ENCODE measurements around the gene LPP. TPM values are rescaled to one million over a fixed set of nuclear protein-coding genes. Genes with fewer than 3 reads are reported as not detected.

LPP gene
- total and polyA plus RNA-seq, 4 donors: 11.1 to 219 (median 66.5) TPM

DNA sequence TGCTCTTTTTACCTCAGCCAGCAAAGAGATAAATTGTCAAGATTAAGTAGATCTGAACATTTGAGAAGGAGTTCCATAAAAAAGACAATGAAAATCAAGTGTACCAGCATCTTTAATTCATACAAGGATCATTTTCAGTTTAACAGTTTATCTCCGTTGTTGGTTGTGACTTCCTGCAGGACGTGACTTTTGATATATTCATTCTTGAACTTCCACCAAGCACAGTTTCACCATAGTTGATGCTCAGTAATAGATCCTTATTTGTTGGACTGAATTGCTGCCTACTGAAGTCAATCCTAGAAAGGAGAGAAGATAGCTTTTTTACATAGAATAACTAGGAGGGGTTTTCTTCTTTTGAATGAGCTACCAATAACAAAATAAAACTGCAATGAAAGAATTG, 408.2 kb downstream of the LPP start:
- ATAC-seq (ENCODE audit: insufficient read depth, low FRiP score) (no peak), DNase-seq (peak in 2 of 3 donors; percentile 25 to 55)
- Histone ChIP-seq H3K9ac (ENCODE audit: insufficient read depth in 1 of 2, low read length in 2 of 2) (no peak overlapping the region), H3K4me3 (no peak overlapping the region), H3K27ac (ENCODE audit: low read depth in 1 of 2, low read length in 1 of 2) (no peak overlapping the region), H3K27me3 (ENCODE audit: control insufficient read depth in 3 of 3, insufficient read depth in 3 of 3, low read length in 2 of 3) (no peaks in the 10 kb centered on the region), H3K4me1 (ENCODE audit: control insufficient read depth in 5 of 5, insufficient read depth in 5 of 5, low read length in 5 of 5) (peaks cover 0 to 43% (median 7%) of the 10 kb centered on the region in 5 donors), H3K9me3 (ENCODE audit: control insufficient read depth in 4 of 4, insufficient read depth in 3 of 4, low read length in 3 of 4) (no peaks in the 10 kb centered on the region), H3K36me3 (ENCODE audit: control insufficient read depth in 4 of 4, insufficient read depth in 4 of 4, low read length in 4 of 4) (peaks cover 0 to 2% (median 0%) of the 10 kb centered on the region in 4 donors)
- TF ChIP-seq, protein P1, sequence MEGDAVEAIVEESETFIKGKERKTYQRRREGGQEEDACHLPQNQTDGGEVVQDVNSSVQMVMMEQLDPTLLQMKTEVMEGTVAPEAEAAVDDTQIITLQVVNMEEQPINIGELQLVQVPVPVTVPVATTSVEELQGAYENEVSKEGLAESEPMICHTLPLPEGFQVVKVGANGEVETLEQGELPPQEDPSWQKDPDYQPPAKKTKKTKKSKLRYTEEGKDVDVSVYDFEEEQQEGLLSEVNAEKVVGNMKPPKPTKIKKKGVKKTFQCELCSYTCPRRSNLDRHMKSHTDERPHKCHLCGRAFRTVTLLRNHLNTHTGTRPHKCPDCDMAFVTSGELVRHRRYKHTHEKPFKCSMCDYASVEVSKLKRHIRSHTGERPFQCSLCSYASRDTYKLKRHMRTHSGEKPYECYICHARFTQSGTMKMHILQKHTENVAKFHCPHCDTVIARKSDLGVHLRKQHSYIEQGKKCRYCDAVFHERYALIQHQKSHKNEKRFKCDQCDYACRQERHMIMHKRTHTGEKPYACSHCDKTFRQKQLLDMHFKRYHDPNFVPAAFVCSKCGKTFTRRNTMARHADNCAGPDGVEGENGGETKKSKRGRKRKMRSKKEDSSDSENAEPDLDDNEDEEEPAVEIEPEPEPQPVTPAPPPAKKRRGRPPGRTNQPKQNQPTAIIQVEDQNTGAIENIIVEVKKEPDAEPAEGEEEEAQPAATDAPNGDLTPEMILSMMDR (IDR thresholded peaks at IDR 0.05; ENCODE audit: control extremely low read depth, extremely low read depth): no peak
- 10 to 34% methylated on average over 2 of the region's 2 CpGs for WGBS, 2 donors

DNA sequence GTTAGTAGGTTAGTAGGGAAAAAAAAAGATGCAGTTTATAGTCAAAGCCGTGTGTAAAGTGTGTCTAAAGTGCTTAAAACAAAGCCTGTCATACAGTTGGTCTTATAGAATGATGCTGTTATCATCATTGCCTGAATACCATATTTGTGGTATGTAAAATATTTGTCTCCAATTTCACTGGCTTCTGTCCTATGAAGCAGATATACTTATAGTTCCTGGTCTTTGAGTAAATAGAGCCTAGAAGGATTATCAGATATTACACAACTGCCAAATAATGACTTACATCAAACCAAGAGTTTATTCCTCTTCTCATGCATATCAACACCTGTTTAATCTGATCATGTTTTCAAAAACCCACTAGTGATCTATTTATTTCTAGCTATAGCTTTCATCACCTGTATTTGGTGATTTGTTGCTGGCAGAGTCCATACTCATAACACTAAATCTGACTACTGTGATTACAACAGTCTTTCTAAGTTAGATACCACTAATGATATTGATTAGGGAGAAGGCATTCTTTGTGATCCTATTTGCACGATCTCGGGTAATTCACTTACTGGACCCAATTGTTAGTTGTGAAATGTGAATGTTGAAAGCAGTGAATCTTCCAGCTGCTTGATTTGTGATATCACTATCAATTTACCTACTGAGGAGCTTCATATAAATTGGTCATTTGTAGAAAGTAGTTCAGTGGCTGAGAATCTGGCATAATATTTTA, 413.7 kb downstream of the LPP start:
- no peaks in the 10 kb centered on the region for H3K9me3 ChIP-seq (ENCODE audit: control insufficient read depth in 4 of 4, insufficient read depth in 3 of 4, low read length in 3 of 4)
- no peaks in the 10 kb centered on the region for H3K27me3 ChIP-seq (ENCODE audit: control insufficient read depth in 3 of 3, insufficient read depth in 3 of 3, low read length in 2 of 3)
- no peak for DNase-seq
- TF ChIP-seq, protein P1 (IDR thresholded peaks at IDR 0.05; ENCODE audit: control extremely low read depth, extremely low read depth): no peak
- ATAC-seq (ENCODE audit: insufficient read depth, low FRiP score): no peak
- H3K36me3 ChIP-seq (ENCODE audit: control insufficient read depth in 4 of 4, insufficient read depth in 4 of 4, low read length in 4 of 4): no peaks in the 10 kb centered on the region
- H3K9ac ChIP-seq (ENCODE audit: insufficient read depth in 1 of 2, low read length in 2 of 2): no peak overlapping the region
- no peak overlapping the region for H3K27ac ChIP-seq (ENCODE audit: low read depth in 1 of 2, low read length in 1 of 2)
- no peak overlapping the region for H3K4me3 ChIP-seq
- H3K4me1 ChIP-seq (ENCODE audit: control insufficient read depth in 5 of 5, insufficient read depth in 5 of 5, low read length in 5 of 5): peaks cover 0 to 21% (median 0%) of the 10 kb centered on the region in 5 donors
- WGBS, 2 donors: 89 to 90% methylated on average over 3 of the region's 3 CpGs

DNA sequence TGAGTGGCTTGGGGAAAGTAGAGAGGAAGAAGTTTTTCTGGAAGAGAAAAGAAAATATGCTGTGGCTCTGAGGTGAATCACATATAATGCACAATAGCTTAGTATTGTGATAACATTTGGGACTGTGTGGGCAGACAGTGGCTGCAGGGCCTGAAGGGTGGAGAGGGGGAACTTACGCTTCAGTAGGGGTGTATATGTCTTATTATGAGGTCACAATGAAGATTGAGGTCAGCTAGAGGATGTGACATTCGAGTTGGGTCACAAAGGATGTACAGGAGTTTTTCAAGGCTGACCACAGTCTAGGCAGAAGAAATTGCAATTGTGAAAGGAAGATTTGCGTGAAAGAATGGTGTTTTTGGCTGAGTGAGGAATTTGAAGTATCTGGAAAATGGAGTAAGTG, 414.8 kb downstream of the LPP start:
- Histone ChIP-seq H3K9me3 (ENCODE audit: control insufficient read depth in 4 of 4, insufficient read depth in 3 of 4, low read length in 3 of 4) (no peaks in the 10 kb centered on the region), H3K9ac (ENCODE audit: insufficient read depth in 1 of 2, low read length in 2 of 2) (no peak overlapping the region), H3K4me3 (no peak overlapping the region), H3K27ac (ENCODE audit: low read depth in 1 of 2, low read length in 1 of 2) (no peak overlapping the region), H3K27me3 (ENCODE audit: control insufficient read depth in 3 of 3, insufficient read depth in 3 of 3, low read length in 2 of 3) (no peaks in the 10 kb centered on the region), H3K4me1 (ENCODE audit: control insufficient read depth in 5 of 5, insufficient read depth in 5 of 5, low read length in 5 of 5) (peaks cover 0 to 17% (median 0%) of the 10 kb centered on the region in 5 donors), H3K36me3 (ENCODE audit: control insufficient read depth in 4 of 4, insufficient read depth in 4 of 4, low read length in 4 of 4) (no peaks in the 10 kb centered on the region)
- DNase-seq (no peak), ATAC-seq (ENCODE audit: insufficient read depth, low FRiP score) (no peak)
- WGBS, 2 donors: 57 to 71% methylated on average over 3 of the region's 3 CpGs
- TF ChIP-seq, protein P1 (IDR thresholded peaks at IDR 0.05; ENCODE audit: control extremely low read depth, extremely low read depth): no peak
